GM18526 (cell line): ENCODE data around the gene ENOX1.

ENCODE experiments used
- POLR2A ChIP-seq: IDR thresholded peaks from 3 replicates; pipeline ENCODE4 v1.6.1; 2011; ENCODE audit not compliant: insufficient read length; ENCODE audit errors: extremely low read depth

ENOX1 gene

GRCh38 chr13:43763143-43763759 is 23.5 kb downstream of the ENOX1 start:
- TF ChIP-seq POLR2A, result no peak

GRCh38 chr13:43761616-43762315 is 25.0 kb downstream of the ENOX1 start:
- no peak for TF ChIP-seq POLR2A

GRCh38 chr13:43760257-43760656 is 26.5 kb downstream of the ENOX1 start:
- no peak for TF ChIP-seq POLR2A

- TF ChIP-seq POLR2A, result no peak
Observed at GRCh38 chr13:43758834-43759233, 27.9 kb downstream of the ENOX1 start.

GRCh38 chr13:43757266-43757665 is 29.5 kb downstream of the ENOX1 start:
- no peak for TF ChIP-seq POLR2A

- no peak for TF ChIP-seq POLR2A
Observed at GRCh38 chr13:43755844-43756243, 30.9 kb downstream of the ENOX1 start.

GRCh38 chr13:43751624-43752023 is 35.1 kb downstream of the ENOX1 start:
- no peak for TF ChIP-seq POLR2A

GRCh38 chr13:43749503-43749902 is 37.3 kb downstream of the ENOX1 start:
- no peak for TF ChIP-seq POLR2A

GRCh38 chr13:43744261-43745031 is 42.3 kb downstream of the ENOX1 start:
- no peak for TF ChIP-seq POLR2A

GRCh38 chr13:43742911-43743310 is 43.9 kb downstream of the ENOX1 start:
- no peak for TF ChIP-seq POLR2A

GRCh38 chr13:43737392-43737923 is 49.3 kb downstream of the ENOX1 start:
- no peak for TF ChIP-seq POLR2A

GRCh38 chr13:43732726-43733125 is 54.0 kb downstream of the ENOX1 start:
- no peak for TF ChIP-seq POLR2A

- no peak for TF ChIP-seq POLR2A
Observed at GRCh38 chr13:43731296-43731695, 55.5 kb downstream of the ENOX1 start.

- TF ChIP-seq POLR2A, result no peak
Observed at GRCh38 chr13:43730642-43731041, 56.1 kb downstream of the ENOX1 start.

GRCh38 chr13:43728421-43728820 is 58.4 kb downstream of the ENOX1 start:
- no peak for TF ChIP-seq POLR2A

GRCh38 chr13:43727856-43728255 is 58.9 kb downstream of the ENOX1 start:
- TF ChIP-seq POLR2A, result no peak
